ENCODE results near the gene FAM222A.

The FAM222A gene

DNA sequence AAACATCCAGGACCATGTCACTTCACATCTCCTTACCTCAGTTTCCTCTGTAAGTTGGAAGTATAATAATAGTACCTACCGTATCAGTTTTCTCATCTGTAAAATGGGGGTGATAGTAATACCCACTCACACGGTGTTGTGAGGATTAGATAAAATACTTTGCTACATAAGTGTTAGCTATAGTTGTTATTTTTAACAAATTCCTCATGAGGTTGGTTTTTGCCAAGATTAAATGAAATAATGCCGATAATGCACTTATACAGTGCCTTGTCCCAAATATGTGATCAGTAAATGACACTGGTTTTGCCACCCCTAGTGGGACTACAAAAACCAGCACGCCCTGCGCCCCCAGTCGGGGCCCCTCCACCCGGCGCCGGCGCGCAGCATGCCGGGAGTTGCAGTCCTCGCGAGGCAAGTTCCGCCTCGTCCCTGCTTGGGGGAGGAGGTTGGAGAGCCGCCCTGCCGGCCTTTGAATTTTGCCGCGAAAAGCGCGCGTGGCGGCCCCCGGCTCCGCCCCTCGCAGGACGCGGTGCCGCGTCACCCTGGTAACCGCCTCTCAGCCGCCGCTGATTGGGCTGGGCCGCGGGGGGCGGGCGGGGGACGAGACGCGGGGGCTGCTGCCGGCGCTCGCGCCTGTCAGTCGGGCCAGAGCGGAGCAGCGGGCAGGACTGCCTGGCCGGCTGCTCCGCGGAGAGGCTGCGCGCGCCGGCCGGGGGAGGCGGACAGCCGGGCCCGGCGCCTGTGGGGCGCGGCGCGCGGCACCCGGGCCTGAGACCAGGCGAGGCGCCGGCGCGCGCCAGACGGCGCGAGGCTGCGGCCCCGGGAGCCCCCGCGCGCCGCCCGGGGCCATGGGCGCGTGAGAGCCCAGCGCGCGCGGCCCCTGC is at the start of gene FAM222A:
Gene FAM222A (plus strand): TSS at position 639 of the 884 bp plus-strand sequence. CDS start 30,322 bp downstream, outside the sequence.
- peak; percentile 81 to 85 for DNase-seq

DNA sequence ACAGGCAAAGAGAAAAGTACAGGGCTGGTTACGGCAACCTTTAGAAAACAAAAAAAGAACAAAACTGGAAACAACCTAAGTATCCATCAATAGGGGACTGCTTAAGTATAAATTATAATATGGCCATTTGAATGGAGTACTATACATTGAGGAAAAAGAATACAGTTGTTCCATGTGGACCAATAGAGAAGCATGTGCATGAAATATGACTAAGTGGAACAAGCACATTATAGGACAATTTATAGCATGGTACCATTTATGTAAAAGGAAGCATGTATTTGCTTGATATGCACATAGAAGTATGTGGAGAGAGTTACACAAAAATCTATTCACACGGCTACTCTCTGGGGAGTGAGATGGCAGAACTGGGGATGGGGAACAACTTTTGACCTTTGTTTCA is 49.2 kb upstream of the FAM222A start:
- DNase-seq: no peak

DNA sequence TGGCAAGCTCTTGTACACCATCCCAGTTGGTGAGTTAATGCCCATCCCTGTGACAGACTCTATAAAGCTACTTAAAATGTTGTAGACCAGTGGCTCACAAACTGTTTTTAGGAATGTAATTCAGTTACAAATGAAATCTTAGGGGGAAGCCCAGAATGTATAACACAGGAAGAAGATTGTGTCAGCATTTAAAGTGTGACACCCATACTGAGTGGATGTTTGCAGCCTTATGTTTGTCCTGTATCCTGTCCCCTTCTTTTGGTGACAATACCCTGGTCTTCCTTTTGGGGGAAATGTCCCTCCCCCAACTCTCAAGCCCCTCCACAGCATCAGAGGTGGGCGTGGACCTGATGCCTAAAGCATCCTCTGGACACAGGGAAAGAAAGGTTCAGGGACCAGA is 47.6 kb upstream of the FAM222A start:
- DNase-seq: no peak

DNA sequence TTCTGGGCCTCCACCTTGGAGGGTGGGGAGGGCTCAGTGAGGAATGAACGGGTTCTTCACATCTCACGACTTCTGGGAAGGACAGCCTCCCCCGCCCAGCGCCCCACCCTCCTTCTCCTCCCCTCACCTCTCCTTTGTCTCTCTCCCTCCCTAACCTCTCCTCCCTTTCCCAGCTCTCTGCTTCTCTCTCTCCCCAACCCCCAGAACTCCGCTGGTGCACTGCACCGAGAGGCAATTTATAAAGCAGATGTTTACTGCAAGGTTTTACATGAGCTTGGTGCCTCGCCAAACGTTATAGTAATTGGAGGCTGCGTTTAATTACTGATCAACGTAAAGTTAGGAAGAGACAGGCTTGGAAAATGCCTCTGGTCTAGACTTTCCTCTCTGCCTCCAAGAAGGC is 42.9 kb upstream of the FAM222A start:
- no peak for DNase-seq

DNA sequence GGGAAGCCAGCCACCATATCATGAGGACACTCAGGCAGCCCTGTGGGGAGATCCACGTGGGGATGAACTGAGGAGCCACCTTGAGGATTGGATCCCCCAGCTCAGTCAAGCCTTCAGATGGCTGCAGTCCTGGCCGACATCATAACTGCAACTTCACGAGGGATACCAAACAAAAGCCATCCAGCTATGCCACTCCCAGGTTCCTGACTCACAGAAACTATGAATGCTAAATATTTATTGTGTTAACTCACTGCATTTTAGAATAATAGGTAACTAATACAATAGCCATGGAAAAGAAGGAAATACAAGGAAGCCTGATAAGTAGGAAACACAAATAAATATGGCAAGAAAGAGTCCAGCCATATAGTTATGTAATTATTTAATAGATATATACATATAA is 42.1 kb upstream of the FAM222A start:
- no peak for DNase-seq

DNA sequence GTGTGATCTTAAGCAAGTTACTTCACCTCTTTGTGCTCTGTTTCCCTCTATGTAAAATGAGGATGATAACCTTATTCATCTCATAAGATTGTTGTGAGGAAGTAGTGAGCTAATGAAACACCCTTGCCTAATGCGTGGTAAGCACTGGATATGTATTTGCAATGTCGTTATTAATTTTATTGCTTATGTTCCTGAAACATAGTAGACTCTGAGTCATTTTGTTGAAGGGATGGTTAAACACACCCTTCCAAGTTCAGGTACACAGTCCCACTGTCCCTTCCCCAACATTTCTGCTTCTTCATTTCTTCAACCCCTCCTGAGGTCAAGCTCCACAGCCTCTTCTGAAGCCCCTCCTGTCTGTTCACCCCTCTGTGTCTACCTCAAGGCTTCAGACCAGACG is 40.2 kb upstream of the FAM222A start:
- no peak for DNase-seq

DNA sequence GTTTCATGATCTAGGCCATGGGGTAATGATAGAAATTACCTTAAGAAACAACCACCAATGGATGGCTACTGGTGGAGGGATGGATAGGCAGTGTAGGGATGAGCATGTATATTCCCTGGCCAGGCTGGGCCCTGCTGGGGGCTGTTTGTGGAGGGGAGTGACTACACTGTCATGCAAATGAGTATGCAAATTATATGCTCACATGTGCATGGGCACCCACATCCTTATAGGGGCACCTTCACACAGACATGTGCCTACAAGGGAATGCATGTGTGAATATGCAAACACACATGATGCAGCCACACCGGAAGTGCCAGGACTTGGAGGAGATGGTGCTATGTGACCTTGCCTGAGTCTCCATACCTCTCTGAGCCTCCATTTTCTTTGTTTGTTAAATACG is 39.7 kb upstream of the FAM222A start:
- DNase-seq: no peak

DNA sequence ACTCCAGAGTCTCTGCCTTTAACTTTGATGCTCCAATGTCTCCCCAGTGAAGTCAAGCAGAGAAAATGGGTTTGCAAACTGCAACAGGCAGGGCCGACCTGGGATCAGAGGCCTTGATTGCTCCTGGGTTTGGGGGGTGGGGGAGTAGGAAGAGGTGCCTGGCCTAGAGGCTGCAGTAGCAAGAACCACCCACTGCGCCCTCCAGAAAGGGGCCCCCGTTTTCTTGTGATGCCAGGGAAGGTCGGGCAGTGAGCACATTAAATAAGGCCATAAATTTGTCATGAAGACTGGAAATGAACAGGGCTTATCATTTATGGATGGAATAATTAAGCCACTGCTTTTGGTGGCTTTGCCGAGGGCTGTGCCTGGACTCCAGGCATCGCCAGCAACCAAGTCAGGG is 38.2 kb upstream of the FAM222A start:
- DNase-seq: no peak

DNA sequence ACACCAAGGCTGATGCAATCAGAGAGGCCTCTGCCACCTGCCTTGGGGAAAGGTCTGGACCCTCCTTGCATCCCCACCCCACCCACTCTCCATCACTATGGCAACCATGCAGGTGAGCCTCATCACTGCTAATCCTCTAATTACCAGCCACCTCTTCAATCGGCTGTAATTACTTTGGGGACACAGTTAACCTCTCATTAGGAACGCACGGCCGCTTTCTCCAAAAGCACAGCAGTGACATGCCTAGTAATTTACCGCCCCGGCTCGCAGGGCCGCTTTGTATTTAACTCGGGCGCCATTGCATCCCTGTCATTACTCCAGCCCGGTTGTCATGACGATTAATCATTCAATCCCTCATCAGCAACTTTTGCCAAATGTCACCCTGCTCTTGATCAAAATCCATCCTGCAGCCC is 36.3 kb upstream of the FAM222A start:
- DNase-seq: no peak

DNA sequence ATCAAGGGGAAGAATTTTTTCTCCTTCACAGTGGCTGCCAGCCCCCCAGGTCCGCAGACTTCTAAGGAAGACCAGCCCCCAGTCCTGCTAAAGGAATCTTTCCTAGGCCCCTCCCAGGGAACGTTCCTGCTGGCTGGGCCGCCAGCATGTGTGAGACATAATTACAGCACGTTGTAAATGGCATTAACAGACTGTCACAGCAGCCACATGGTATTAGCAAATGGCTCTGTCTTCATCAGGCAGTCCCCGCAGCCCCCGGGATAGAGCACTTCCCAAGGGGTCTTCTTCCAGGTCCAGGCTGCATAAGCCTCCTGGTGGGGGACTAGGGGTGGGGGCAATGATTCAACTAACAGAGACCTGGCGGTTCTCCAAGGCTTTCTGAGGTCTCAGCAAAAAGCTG is 34.9 kb upstream of the FAM222A start:
- DNase-seq: no peak

DNA sequence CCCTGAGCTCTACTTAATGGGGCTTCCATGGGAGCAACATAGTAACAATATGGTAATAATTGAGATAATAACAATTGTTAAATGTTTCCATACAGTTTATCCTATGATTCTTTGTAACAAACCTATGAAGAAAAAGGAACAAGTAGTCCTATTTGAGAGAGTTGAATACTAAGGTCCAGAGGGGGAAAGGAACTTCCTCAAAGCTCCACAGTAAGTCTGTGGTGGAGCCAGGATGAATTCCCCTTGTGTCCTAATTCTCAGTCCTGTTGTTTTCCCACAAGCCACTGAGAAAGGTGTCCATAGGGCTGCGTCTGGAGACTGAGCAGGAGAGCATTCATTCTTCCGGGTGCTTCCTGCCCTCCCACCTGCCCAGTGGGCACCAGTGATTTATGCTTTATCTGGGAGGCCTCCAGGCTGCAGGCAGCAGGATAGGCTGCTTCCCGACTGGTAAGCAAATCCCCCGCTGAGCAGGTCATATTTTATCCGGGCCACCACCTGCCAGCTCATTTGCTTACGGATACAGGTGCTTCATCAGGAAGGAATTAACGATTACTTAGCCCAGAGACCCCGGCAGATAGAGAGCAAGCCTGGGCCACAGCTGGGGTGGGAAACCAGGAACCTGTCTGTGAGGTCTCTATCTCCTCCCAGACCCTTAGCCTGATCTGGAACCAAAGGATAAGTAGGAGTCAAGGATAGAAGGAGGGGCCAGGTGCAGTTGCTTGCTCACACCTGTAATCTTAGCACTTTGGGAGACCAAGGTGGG is 33.9 kb upstream of the FAM222A start:
- no peak for DNase-seq

DNA sequence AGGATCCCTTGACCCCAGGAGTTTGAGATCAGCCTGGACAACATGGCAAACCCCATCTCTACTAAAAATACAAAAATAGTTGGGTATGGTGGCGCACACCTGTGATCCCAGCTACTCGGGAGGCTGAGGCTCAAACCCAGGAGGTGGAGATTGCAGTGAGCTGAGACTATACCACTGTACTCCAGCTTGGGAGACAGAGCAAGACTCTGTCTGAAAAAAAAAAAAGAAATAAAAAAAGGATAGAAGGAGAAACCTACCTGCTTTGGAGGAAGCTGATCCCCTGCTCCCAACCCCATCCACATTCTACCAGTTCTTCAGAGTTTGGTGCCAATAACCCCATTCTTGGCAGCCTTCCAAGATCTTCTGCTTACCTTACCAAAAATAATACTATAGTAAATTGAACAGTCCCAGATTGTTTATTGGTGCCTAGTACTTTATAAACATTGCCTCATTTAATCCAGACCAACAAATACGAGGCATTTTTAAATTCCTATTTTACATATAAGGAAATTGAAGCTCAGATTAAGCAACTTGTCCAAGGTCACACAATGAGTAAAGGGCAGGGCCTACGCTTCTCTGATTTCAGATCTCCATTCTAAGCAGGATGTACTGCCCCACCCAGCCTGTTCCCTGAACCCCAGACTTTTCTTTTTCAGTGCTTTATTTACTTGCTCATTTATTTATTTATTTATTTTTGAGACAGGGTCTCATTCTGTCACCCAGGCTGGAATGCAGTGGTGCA is 33.2 kb upstream of the FAM222A start:
- no peak for DNase-seq

DNA sequence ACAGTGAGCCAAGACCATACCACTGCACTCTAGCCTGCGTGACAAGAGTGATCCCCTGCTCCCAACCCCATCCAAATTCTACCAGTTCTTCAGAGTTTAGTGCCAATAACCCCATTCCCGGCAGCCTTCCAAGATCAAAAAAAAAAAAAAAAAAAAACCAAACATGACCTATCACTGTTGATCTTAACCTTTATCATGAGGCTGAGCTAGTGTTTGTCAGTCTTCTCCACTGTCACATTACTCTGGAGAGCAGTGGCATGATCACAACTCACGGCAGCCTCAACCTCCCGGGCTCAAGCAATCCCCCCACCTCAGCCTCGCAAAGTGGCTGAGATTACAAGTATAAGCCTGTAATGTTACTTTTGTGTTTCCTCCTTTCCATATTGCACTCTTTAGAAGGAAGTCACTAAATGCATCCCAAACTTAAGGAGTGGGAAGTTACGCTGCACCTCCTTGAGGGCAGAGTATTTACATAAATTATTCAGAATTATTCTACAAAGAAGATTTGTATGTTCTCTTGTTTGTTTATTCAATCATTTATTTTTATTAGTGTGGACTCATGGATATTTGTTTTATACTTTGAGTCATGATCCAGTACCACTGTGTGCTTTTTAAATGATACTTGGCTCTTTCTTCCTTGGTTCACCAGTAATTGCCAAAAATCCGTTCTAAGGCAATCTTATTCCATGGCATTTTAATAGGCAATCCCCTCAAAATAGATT is 31.5 kb upstream of the FAM222A start:
- DNase-seq: no peak

DNA sequence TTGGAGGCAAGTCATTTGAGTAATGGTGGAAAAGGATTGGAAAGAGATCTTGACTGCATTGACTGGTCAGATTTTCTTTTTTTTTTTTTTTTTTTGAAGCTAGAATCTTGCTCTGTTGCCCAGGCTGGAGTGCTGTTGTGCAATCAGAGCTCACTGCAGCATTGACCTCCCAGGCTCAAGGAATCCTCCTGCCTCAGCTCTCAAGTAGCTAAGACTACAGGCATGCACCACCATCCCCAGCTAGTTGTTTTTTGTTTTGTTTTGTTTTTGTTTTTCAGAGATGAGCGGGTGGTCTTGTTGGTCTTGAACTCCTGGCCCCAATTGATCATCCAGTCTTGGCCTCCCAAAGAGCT is 30.9 kb upstream of the FAM222A start:
- no peak for DNase-seq

DNA sequence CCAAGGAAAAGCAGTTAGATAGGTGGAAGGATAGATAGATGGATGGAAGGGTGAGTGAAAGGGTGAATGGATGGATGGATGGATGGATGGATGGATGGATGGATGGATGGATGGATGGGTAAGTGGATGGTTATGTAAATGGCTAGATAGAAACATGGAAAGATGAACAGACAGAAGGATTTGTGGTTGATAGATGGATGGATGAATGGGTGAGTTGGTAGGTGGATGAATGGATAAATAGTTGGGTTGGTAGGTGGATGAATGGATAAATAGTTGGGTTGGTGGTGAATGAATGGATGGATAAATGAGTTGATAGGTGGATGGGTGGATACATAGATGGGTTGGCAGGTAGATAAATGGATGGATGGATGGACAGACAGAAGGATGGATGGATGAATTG is 30.3 kb upstream of the FAM222A start:
- DNase-seq: no peak

DNA sequence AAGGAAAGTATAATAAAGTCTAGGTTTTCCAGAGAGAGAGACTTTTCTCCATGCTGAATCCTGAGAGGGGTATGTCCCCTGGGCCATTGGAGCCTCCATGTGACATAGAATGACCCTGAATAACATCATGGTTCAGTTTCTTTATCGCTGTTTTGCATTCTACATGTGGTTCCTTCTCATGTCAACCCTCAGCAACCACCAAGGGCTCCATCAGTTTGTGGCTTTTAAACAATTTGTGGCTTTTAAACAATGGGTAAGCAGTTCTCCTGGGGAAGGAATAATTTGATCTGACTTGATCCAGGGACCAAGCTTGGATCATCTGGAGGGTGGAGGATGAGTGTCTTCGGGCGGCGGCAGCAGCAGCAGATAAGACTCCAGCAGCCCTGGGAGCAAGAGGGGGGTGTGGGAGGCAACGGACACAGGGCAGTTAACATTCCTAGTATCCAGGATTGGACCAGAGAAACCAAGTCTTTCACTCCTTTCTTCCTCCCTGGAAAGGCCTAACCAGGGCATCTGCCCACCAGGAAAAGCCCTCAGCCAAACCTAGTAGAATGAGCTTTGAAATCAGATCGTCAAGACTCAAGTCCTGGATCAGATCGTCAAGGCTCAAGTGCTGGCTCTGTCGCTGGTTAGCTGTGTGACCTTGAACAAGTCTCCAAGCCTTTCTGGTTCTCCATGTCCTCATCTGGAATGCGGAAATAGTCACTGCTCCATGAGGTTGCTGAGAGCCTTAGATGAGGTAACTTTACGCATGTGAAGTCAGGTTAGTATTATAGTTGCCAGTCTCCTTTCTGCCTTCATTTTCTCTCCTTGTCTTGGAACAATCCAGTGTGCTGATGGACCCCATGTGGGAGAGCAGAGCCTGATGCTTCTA is 27.8 kb upstream of the FAM222A start:
- no peak for DNase-seq

DNA sequence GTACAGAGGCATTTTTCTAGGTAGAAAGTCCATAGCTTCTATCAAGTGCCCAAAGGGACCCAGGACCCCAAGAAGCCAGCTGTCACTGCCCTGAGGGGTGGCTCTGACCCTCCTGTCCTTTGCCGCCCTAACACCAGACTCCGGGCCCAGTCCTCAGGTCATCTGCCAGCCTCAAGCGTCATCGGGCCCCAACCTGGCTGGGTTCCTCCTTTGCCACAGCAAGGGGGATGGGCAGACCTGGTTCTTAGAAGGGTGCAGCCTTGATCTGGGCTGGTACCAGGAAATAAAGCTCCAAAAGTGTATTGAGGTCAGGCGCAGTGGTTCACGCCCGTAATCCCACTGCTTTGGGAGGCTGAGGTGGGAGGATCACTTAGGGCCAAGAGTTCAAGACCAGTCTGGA is 27.1 kb upstream of the FAM222A start:
- DNase-seq: no peak

DNA sequence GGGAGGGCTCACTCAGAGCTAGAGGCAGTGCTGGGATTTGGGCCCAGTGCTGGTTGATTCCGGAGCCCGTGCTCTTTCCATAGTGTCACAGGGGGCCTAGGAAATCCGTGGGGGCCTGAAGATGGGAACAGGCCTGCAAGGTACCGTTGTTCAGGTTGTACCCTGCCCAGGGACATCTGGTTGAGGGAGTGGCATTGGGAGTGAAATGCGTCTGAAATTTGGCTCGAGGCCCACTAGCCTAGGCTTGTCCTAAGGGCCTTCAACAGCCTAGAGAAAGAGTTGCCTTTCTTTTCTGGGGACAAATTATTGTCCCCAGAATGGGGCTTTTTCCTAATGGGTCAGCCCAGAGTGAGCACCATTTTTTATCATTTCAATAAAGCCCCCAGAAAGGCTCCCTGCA is 26.4 kb upstream of the FAM222A start:
- no peak for DNase-seq

DNA sequence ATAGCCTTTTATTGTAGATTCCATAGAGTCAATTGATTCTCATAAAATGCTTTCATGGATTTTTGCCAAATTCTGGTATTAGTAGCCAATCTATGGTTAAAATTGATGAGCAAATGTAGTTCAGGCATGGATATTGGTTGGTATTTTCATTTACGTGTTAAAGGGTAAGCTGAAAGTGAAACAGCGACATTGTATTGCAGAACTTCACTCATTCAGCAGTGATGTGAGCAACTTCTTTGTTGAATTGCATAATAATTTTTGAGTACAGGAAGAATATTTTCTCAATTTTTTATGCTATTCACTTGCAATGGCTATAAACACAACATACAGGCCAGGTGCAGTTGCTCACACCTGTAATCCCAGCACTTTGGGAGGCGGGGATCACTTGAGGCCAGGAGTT is 24.2 kb upstream of the FAM222A start:
- no peak for DNase-seq

DNA sequence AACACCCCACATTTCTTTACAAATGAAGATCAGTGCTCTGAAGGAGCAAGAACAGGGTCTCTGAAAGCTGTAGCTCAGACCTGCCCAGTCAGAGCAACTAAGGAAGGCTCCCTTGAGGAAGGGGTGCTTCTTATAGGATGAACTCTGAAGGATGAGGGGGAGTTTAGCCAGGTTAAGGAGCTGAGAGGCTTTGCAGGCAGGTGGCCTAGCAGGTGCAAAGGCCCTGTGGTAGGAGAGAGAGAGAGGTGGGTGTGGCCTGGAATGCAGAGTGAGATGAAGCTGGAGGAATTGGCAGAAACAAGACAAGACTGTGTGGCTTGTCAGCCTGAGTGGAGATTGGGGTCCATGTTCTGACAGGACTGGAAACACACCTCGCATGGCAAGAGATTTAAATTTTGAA is 20.5 kb upstream of the FAM222A start:
- DNase-seq: no peak

DNA sequence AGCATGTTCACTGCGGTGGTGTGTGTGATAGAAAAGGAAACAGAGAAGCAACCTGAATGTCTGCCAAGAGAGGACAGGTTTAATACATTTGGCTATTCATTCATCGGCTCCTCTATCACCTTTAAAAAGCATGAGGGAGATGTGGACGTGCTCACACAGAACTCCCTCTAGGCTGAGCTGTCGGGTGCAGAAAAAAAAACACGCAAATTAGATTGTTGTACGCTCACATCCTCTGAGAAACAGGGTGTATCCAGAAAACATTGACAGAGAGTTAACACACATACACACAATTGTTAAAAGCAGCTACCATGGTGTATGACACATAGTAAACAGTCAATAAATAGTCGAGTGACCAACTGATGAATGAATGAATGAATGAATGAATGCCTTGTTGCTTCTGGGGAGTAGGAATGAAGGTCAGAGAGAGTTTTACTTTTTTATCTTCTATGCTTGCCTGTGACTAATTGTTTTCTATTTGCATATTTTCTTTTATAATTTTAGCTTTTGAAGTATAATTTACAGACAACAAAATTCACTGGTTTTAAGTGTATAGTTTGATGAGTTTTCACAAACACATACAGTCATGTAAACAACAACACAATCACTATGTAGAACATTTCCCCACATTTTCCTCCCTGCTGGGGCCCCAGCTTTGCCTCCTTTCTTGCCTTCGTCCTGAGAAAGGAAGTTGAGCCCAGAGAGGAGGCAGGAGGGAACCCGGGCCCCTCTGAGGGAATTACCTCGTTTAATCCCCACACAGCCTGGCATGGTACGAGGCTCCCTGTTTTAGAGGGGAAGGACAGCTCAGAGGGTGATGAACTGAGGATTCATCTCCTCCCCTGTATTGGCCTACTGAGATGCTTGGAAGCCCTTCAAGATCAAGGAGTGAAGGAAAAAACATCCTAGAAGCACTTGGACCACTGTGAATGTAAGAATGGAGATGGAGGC is 19.7 kb upstream of the FAM222A start:
- DNase-seq: no peak
